HEK293T (cell line): ENCODE measurements around the gene GNG13.

Experiments used
- ARNT ChIP-seq: fragments of 450-650 bp; IDR thresholded peaks from 2 replicates; pipeline ENCODE4 v1.6.1; 2017; ENCODE audit warnings: mild to moderate bottlenecking
- BHLHE40 ChIP-seq: fragments of 450-650 bp; IDR thresholded peaks from 2 replicates; pipeline ENCODE4 v1.6.1; 2016; ENCODE audit warnings: mild to moderate bottlenecking, moderate library complexity, borderline replicate concordance
- FOXK2 ChIP-seq: fragments of 450-650 bp; IDR thresholded peaks from 2 replicates; pipeline ENCODE4 v1.6.1; 2016; ENCODE audit warnings: mild to moderate bottlenecking
- FOXM1 ChIP-seq: fragments of 450-650 bp; IDR thresholded peaks from 2 replicates; pipeline ENCODE4 v1.6.1; 2017; ENCODE audit warnings: mild to moderate bottlenecking, borderline replicate concordance
- LEF1 ChIP-seq: fragments of 450-650 bp; IDR thresholded peaks from 2 replicates; pipeline ENCODE4 v1.6.1; 2017; ENCODE audit warnings: mild to moderate bottlenecking, borderline replicate concordance
- NFRKB ChIP-seq: fragments of 450-650 bp; IDR thresholded peaks from 2 replicates; pipeline ENCODE4 v1.6.1; 2016; ENCODE audit warnings: mild to moderate bottlenecking, moderate library complexity
- SP1 ChIP-seq: fragments of 450-650 bp; IDR thresholded peaks from 2 replicates; pipeline ENCODE4 v1.6.1; 2017
- SUZ12 ChIP-seq: fragments of 450-650 bp; IDR thresholded peaks from 2 replicates; pipeline ENCODE4 v1.6.1; 2016; ENCODE audit warnings: mild to moderate bottlenecking
- TARDBP ChIP-seq: fragments of 450-650 bp; IDR thresholded peaks from 2 replicates; pipeline ENCODE4 v1.6.1; 2016
- ZNF384 ChIP-seq: fragments of 450-650 bp; IDR thresholded peaks from 2 replicates; pipeline ENCODE4 v1.6.1; 2016

DNA sequence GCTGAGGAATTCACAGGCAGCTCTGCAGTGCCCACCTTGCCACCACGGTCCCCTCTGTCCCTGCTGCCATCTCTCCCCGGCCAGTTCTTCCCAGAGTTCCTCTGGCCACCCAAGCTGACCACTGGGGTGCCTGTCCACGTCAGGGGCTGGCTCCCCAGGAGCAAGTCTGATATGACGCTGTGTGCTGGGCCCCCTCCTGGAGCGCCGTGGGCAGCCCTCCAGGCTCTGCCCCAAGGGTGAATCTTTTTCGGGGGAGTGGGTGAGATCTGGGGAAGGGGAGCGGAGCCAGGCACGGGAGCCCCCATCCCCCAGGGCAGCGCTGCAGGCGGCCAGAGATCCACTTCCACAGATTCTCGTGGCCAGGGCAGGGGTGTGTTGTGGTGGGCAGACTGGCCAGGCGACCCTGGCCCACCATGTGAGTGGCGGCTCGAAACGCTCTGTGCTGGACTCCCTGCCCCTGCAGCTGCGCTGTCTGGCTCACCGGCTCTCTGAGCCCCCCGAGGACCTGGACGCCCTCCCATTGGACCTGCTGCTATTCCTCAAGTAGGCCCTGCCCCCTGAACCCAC, 36.3 kb downstream of the GNG13 start:
- TF ChIP-seq SP1 (no peak), FOXM1 (no peak), FOXK2 (no peak), ARNT (no peak), SUZ12 (no peak), TARDBP (no peak), BHLHE40 (no peak), LEF1 (no peak), ZNF384 (no peak), NFRKB (no peak)
